HFF-Myc (cell line): ENCODE results near the gene MAGI1.
A peak's percentile ranks its signal among the peaks of the same experiment; 100 is the strongest.

Experiments used
- DNase-seq: peaks from one replicate; pipeline ENCODE4 v3.0.0-alpha.2; 2011; ENCODE audit warnings: low read depth; ENCODE audit errors: extremely low read depth
- H3K4me3 ChIP-seq: replicated peaks from 2 replicates; pipeline ENCODE4 v1.5.1; 2011; ENCODE audit warnings: low read depth, mild to moderate bottlenecking, control low read depth, low read length
- CTCF ChIP-seq: IDR thresholded peaks from 2 replicates; pipeline ENCODE4 v1.5.1; 2012; ENCODE audit warnings: mild to moderate bottlenecking, low read depth, low read length, control low read depth; ENCODE audit errors: missing control alignments

The MAGI1 gene

GRCh38 chr3:66038726-66039589 is at the start of gene MAGI1:
Gene MAGI1 (minus strand): TSS chr3:66038918. CDS start chr3:66038308, 610 bp downstream.
- no peak for TF ChIP-seq CTCF
- H3K4me3 ChIP-seq = peak within 1 kb of the TSS; percentile 89

GRCh38 chr3:66083784-66084213 is 45.1 kb upstream of the MAGI1 start:
- no peak for DNase-seq
- H3K4me3 ChIP-seq = no peak overlapping the region
- TF ChIP-seq CTCF = no peak

More at GRCh38 chr3:66038726-66039589, at the start of gene MAGI1:
- DNase-seq = peak; percentile 76

- no peak overlapping the region for H3K4me3 ChIP-seq
- TF ChIP-seq CTCF = no peak
- DNase-seq = no peak
These were observed 44.5 kb upstream of the MAGI1 start for GRCh38 chr3:66083096-66083678.

GRCh38 chr3:66082679-66083078 is 44.0 kb upstream of the MAGI1 start:
- TF ChIP-seq CTCF = no peak
- no peak for DNase-seq
- no peak overlapping the region for H3K4me3 ChIP-seq

DNA sequence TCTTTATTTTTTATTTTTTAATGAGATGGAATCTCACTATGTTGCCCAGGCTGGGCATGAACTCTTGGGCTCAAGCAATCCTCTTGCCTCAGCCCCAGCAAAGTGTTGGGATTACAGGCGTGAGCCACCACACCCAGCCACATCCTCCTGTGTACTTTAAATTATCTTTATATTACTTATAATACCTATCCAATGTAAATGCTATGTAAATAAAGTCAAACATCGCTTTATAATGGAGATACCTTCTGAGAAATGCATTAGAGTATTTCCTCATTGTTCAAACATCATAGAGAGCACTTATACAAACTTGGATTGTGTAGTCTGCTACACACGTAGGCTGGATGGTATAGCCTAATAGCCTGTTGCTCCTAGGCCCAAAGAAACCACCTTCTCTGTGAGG is 41.4 kb upstream of the MAGI1 start:
- H3K4me3 ChIP-seq = no peak overlapping the region
- no peak for DNase-seq
- no peak for TF ChIP-seq CTCF

DNA sequence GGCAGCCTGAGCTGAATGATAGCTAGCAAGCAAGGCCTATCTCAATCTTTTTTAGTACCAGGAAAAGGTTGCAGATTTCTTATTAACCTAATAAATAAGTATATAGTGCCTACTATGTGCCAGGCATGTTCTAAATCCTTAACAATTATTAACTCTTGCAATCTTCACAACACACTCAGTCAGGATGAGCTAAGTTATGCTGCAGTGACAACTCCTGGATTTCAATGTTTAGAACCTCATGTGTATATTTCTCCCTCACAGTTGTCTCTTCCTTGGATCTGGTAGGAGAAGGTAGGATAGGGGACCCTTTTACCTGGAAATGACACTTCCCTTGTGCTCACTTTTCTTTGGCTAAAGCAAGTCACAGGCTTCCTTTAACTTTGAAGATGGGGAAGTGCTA is 39.3 kb upstream of the MAGI1 start:
- no peak for DNase-seq
- no peak for TF ChIP-seq CTCF

More for the DNA sequence above, 39.3 kb upstream of the MAGI1 start:
- H3K4me3 ChIP-seq = no peak overlapping the region
